Measurements from ENCODE around the gene CACNA1B. TPM values are rescaled to one million over a fixed set of nuclear protein-coding genes. Genes with fewer than 3 reads are reported as not detected.

The CACNA1B gene
- total and polyA plus RNA-seq, 9 donors = 0.18 to 0.76 (median 0.34) TPM

DNA sequence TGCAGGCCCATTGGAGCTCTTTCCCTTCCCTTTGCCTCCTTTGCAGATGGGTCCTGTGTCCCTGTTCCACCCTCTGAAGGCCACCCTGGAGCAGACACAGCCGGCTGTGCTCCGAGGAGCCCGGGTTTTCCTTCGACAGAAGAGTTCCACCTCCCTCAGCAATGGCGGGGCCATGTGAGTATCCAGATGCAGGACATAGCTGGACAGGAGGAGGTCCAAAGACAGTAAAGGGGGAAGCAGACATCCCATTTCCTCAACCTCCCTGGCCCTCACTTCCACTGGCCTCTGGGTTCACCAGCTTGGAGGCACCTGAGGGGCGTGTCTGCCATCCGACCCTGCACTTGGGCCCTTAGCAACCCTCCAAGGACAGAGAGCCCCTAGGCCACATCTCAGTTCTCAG, 237.9 kb downstream of the CACNA1B start:
- Histone ChIP-seq H3K9me3 (replicated peaks; ENCODE audit: control insufficient read depth, low read depth, low read length) (no peaks in the 10 kb centered on the region), H3K4me3 (ENCODE audit: low read length) (no peak overlapping the region), H3K4me1 (ENCODE audit: control insufficient read depth, insufficient read depth, low read length) (no peaks in the 10 kb centered on the region), H3K27ac (ENCODE audit: low read length) (no peak overlapping the region), H3K36me3 (ENCODE audit: control insufficient read depth, insufficient read depth, low read length) (no peaks in the 10 kb centered on the region), H3K27me3 (ENCODE audit: control insufficient read depth, insufficient read depth, low read length) (peaks cover 2% of the 10 kb centered on the region)
- WGBS (ENCODE audit: insufficient coverage) = no CpG with 5 or more reads among the region's 7 CpGs
- DNase-seq = no peak

DNA sequence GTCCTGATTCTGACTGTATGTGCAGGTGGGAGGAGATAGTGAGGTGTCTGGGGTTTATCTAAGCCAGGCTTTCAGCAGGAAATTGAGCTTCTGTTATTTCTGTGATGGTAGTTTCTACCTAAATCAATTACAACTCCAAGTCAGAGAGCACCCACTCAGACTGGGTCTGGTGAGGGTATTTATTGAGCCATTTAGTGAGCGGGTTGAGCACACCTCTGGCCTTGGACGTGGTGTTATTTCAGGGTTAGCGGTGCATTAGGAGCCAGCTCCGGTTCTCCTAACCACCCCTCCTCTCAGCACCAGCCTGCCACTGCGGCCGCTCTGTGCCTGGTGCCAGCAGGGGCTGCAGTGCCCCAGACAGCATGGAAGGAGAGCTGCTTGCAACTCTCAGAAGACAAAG, 238.9 kb downstream of the CACNA1B start:
- WGBS (ENCODE audit: insufficient coverage) = 76% methylated on average over 3 of the region's 6 CpGs
- H3K27ac ChIP-seq (ENCODE audit: low read length) = no peak overlapping the region
- no peak for DNase-seq
- no peaks in the 10 kb centered on the region for H3K4me1 ChIP-seq (ENCODE audit: control insufficient read depth, insufficient read depth, low read length)
- H3K4me3 ChIP-seq (ENCODE audit: low read length) = no peak overlapping the region
- peaks cover 2% of the 10 kb centered on the region for H3K27me3 ChIP-seq (ENCODE audit: control insufficient read depth, insufficient read depth, low read length)
- H3K36me3 ChIP-seq (ENCODE audit: control insufficient read depth, insufficient read depth, low read length) = no peaks in the 10 kb centered on the region
- H3K9me3 ChIP-seq (replicated peaks; ENCODE audit: control insufficient read depth, low read depth, low read length) = no peaks in the 10 kb centered on the region

DNA sequence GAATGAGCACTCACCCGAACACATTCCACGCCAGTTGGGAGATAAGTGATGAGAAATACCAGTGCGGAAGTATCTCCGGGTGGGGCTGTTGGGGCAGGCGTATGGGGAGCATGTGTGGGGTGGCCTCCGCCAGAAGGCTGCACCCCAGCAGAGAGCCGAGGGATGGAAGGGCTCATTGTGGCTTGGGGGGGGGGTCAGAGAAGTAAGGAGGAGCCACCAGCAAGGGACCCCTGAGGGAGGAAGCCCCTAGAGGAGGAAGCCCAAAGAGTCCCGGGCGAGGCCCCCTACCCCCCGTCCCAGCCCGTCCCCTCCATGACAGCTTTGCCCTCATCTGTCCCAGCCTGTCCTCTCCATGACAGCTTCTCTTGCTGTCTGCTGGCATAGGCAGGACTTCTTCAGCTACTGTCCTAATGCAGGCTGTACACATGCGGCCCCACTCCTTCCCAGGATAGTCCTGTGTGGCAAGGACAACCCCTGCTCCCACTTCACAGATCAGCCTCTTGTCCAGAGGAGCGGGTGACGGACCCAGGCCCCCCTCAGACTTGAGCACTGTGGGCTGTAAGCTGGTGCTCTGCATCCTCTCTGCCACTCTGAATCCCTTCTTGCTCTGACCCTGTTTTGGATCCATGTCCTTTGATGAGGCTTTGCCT, 239.6 kb downstream of the CACNA1B start:
- 88% methylated on average over 13 of the region's 14 CpGs for WGBS (ENCODE audit: insufficient coverage)
- peaks cover 2% of the 10 kb centered on the region for H3K27me3 ChIP-seq (ENCODE audit: control insufficient read depth, insufficient read depth, low read length)
- no peak overlapping the region for H3K27ac ChIP-seq (ENCODE audit: low read length)
- no peak overlapping the region for H3K4me3 ChIP-seq (ENCODE audit: low read length)
- no peaks in the 10 kb centered on the region for H3K36me3 ChIP-seq (ENCODE audit: control insufficient read depth, insufficient read depth, low read length)
- no peaks in the 10 kb centered on the region for H3K9me3 ChIP-seq (replicated peaks; ENCODE audit: control insufficient read depth, low read depth, low read length)
- no peak for DNase-seq
- no peaks in the 10 kb centered on the region for H3K4me1 ChIP-seq (ENCODE audit: control insufficient read depth, insufficient read depth, low read length)

DNA sequence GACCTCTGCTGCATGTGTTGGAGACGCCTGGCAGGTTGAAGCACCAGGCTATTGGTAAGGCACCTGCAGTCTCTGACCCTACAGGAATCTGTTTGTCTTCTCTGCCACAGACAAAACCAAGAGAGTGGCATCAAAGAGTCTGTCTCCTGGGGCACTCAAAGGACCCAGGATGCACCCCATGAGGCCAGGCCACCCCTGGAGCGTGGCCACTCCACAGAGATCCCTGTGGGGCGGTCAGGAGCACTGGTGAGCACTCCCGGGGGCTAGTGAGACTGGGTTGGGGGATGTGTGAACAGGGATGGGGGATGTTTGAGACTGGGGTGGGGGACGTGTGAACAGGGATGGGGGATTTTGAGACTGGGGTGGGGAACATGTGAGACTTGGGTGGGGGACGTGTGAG, 240.3 kb downstream of the CACNA1B start:
- WGBS (ENCODE audit: insufficient coverage) = 58% methylated on average over 5 of the region's 6 CpGs
- Histone ChIP-seq H3K27ac (ENCODE audit: low read length) (no peak overlapping the region), H3K4me3 (ENCODE audit: low read length) (no peak overlapping the region), H3K9me3 (replicated peaks; ENCODE audit: control insufficient read depth, low read depth, low read length) (no peaks in the 10 kb centered on the region), H3K36me3 (ENCODE audit: control insufficient read depth, insufficient read depth, low read length) (no peaks in the 10 kb centered on the region), H3K4me1 (ENCODE audit: control insufficient read depth, insufficient read depth, low read length) (no peaks in the 10 kb centered on the region), H3K27me3 (ENCODE audit: control insufficient read depth, insufficient read depth, low read length) (peaks cover 2% of the 10 kb centered on the region)
- DNase-seq = no peak

DNA sequence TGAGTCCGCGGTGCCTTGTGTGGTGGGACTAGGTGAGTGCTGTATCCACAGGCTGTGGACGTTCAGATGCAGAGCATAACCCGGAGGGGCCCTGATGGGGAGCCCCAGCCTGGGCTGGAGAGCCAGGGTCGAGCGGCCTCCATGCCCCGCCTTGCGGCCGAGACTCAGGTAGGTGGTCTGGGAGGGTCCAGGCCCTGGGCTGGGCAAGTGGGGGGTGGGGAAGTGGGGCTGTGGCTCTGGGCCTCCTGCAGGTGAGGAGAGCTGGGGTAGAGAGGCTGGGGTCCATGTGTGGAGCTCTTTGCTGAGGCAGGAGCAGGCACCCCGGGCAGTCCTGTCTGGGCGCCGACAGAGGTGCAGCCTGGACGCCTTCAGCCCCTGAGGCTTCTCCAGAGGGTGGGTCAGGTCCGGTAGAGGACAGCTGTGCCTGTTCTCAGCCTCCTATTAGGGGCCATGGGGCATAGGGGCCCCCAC, 241.1 kb downstream of the CACNA1B start:
- WGBS (ENCODE audit: insufficient coverage) = 90% methylated on average over 14 of the region's 14 CpGs
- peaks cover 2% of the 10 kb centered on the region for H3K27me3 ChIP-seq (ENCODE audit: control insufficient read depth, insufficient read depth, low read length)

DNA sequence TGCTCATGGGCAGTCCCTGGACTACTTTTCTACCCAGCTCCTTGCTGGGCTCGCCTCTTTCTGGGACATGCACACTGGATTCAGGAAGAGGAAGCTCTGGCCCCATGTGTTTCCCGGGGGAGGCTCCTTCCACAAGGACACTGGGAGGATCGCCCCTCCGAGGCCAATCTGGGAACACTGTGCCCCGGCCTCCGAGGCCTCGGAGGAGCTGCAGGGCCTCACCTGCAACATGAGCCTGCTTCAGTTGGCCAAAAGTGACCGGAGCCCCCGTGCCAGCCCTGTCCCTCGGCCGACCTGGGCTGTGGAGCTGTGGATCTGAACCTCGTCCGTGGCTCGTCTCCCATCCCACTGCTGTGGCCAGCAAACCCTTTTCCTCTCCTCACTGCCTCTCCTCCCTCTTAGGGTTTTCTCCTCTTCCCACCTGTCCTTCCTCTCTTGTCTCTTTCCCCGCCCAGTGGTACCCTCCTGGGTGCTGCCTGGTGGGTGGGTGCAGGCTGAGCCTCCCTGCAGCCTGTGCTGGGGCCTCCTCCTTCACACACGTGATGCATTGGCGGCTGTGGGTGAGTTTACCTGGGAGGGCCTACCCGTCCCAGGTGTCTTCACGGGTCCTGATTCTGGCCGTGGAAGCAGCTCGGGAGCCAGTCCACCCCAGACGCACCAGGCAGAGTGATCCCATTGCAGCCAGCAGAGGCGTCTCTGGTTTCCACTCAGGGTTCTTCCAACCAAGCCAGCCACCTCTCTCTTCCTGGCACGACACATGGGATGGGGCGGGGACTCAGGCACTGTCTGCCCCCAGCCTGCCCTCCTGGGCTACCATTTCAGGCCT, 241.8 kb downstream of the CACNA1B start:
- Histone ChIP-seq H3K4me3 (ENCODE audit: low read length) (no peak overlapping the region), H3K4me1 (ENCODE audit: control insufficient read depth, insufficient read depth, low read length) (no peaks in the 10 kb centered on the region), H3K27ac (ENCODE audit: low read length) (no peak overlapping the region), H3K36me3 (ENCODE audit: control insufficient read depth, insufficient read depth, low read length) (no peaks in the 10 kb centered on the region), H3K27me3 (ENCODE audit: control insufficient read depth, insufficient read depth, low read length) (peaks cover 2% of the 10 kb centered on the region), H3K9me3 (replicated peaks; ENCODE audit: control insufficient read depth, low read depth, low read length) (no peaks in the 10 kb centered on the region)
- WGBS (ENCODE audit: insufficient coverage) = 89% methylated on average over 23 of the region's 25 CpGs
- no peak for DNase-seq

More for the DNA sequence above, 241.1 kb downstream of the CACNA1B start:
- Histone ChIP-seq H3K4me1 (ENCODE audit: control insufficient read depth, insufficient read depth, low read length) (no peaks in the 10 kb centered on the region), H3K9me3 (replicated peaks; ENCODE audit: control insufficient read depth, low read depth, low read length) (no peaks in the 10 kb centered on the region), H3K27ac (ENCODE audit: low read length) (no peak overlapping the region), H3K4me3 (ENCODE audit: low read length) (no peak overlapping the region), H3K36me3 (ENCODE audit: control insufficient read depth, insufficient read depth, low read length) (no peaks in the 10 kb centered on the region)
- no peak for DNase-seq

DNA sequence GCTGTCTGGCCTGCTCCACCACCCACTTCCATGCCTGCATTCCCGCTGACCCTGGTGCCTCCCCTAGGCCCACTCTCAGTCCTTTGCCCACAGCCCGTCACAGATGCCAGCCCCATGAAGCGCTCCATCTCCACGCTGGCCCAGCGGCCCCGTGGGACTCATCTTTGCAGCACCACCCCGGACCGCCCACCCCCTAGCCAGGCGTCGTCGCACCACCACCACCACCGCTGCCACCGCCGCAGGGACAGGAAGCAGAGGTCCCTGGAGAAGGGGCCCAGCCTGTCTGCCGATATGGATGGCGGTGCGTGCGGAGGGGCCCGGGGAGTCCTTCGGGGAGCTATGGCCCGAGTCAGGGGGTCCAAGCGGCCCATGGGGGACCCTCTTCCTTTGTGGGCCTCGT, 242.5 kb downstream of the CACNA1B start:
- Histone ChIP-seq H3K4me1 (ENCODE audit: control insufficient read depth, insufficient read depth, low read length) (no peaks in the 10 kb centered on the region), H3K9me3 (replicated peaks; ENCODE audit: control insufficient read depth, low read depth, low read length) (no peaks in the 10 kb centered on the region), H3K27ac (ENCODE audit: low read length) (no peak overlapping the region), H3K27me3 (ENCODE audit: control insufficient read depth, insufficient read depth, low read length) (peaks cover 2% of the 10 kb centered on the region), H3K36me3 (ENCODE audit: control insufficient read depth, insufficient read depth, low read length) (no peaks in the 10 kb centered on the region), H3K4me3 (ENCODE audit: low read length) (no peak overlapping the region)
- DNase-seq = no peak
- 93% methylated on average over 23 of the region's 23 CpGs for WGBS (ENCODE audit: insufficient coverage)

DNA sequence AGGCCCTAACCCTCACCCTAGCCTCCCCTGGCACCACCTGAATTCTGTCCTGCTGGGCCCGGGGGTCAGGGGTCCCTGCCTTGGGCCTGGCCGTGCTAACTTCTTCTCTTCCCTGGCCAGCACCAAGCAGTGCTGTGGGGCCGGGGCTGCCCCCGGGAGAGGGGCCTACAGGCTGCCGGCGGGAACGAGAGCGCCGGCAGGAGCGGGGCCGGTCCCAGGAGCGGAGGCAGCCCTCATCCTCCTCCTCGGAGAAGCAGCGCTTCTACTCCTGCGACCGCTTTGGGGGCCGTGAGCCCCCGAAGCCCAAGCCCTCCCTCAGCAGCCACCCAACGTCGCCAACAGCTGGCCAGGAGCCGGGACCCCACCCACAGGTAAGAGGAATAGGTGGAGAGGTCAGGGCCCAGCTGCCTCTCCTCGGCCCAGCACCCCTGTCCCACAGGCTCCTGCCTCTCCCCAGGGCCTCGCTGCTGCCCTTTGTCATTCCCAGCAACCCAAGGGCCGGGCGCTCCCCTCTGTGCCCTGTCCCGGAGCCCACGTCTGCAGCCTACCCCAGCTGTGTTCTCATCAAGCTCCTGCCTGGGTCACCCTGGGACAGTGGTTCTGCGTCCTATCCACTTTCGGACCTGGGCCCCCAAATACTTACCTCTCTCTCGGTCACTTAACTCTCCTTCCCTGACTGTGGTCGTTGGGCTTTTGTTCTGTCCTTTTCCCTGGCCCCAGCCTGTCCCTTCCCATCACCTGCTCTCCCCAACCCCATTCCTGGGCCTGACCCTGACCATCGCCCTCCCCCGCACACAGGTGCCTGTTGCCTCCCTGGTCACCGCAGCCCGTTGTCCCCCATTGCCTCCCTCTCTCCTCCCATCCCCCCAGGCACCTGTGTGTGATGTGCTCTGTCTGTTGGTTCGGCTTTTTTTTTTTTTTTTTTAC, 243.2 kb downstream of the CACNA1B start:
- Histone ChIP-seq H3K27me3 (ENCODE audit: control insufficient read depth, insufficient read depth, low read length) (peaks cover 2% of the 10 kb centered on the region), H3K27ac (ENCODE audit: low read length) (no peak overlapping the region), H3K36me3 (ENCODE audit: control insufficient read depth, insufficient read depth, low read length) (no peaks in the 10 kb centered on the region), H3K4me3 (ENCODE audit: low read length) (no peak overlapping the region), H3K4me1 (ENCODE audit: control insufficient read depth, insufficient read depth, low read length) (no peaks in the 10 kb centered on the region), H3K9me3 (replicated peaks; ENCODE audit: control insufficient read depth, low read depth, low read length) (no peaks in the 10 kb centered on the region)
- WGBS (ENCODE audit: insufficient coverage) = 90% methylated on average over 19 of the region's 36 CpGs
- no peak for DNase-seq

DNA sequence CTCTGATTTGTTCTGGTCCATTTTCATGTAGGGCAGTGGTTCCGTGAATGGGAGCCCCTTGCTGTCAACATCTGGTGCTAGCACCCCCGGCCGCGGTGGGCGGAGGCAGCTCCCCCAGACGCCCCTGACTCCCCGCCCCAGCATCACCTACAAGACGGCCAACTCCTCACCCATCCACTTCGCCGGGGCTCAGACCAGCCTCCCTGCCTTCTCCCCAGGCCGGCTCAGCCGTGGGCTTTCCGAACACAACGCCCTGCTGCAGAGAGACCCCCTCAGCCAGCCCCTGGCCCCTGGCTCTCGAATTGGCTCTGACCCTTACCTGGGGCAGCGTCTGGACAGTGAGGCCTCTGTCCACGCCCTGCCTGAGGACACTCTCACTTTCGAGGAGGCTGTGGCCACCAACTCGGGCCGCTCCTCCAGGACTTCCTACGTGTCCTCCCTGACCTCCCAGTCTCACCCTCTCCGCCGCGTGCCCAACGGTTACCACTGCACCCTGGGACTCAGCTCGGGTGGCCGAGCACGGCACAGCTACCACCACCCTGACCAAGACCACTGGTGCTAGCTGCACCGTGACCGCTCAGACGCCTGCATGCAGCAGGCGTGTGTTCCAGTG, 244.0 kb downstream of the CACNA1B start:
- Histone ChIP-seq H3K4me3 (ENCODE audit: low read length) (no peak overlapping the region), H3K9me3 (replicated peaks; ENCODE audit: control insufficient read depth, low read depth, low read length) (no peaks in the 10 kb centered on the region), H3K27ac (ENCODE audit: low read length) (no peak overlapping the region), H3K4me1 (ENCODE audit: control insufficient read depth, insufficient read depth, low read length) (no peaks in the 10 kb centered on the region), H3K36me3 (ENCODE audit: control insufficient read depth, insufficient read depth, low read length) (no peaks in the 10 kb centered on the region), H3K27me3 (ENCODE audit: control insufficient read depth, insufficient read depth, low read length) (peaks cover 2% of the 10 kb centered on the region)
- no peak for DNase-seq
- 92% methylated on average over 32 of the region's 32 CpGs for WGBS (ENCODE audit: insufficient coverage)
